ENCODE measurements around the gene TBX5.

- TF ChIP-seq EZH2phosphoT487 (IDR thresholded peaks at IDR 0.05; ENCODE audit: borderline replicate concordance, low read length): no peak
- TF ChIP-seq CTCF (IDR thresholded peaks at IDR 0.05; ENCODE audit: low read depth, low read length, poor library complexity, severe bottlenecking): no peak
Measured at GRCh38 chr12:114313910-114314309, 92.0 kb downstream of the TBX5 start.

Data from DOHH2 (cell line).